IMR-90 (cell line): ENCODE measurements around the gene LCA5. TPM values are rescaled to one million over a fixed set of nuclear protein-coding genes. Genes with fewer than 3 reads are reported as not detected.

Experiments used
- ATAC-seq: fragments of 200-7000 bp; cut with Tn5 transposase; 2 replicates; pipeline ENCODE4 v1.9.1; 2020; ENCODE audit warnings: low read depth, mild to moderate bottlenecking, moderate library complexity
- BruUV-seq: library from RNA; stranded (reverse); fragments of 400-500 nt; replicated peaks from 2 replicates; lab custom pipeline; 2021; lab: Mats Ljungman, UMichigan
- CTCF ChIA-PET: fragments of 300-600 bp; formaldehyde crosslinking; extraction: SDS; loops from one replicate; lab custom pipeline; 2021; ENCODE audit warnings: antibody characterized with exemption; lab: Yijun Ruan, JAX
- POLR2A ChIA-PET: fragments of 300-600 bp; sonication (Branson Sonifier 250); formaldehyde crosslinking; loops from one replicate; lab custom pipeline; 2022; ENCODE audit warnings: antibody characterized with exemption; ENCODE audit not compliant: unreplicated experiment; lab: Charles Lee
- DNase-seq: peaks from one replicate; pipeline ENCODE4 v3.0.0; 2013
- H2AFZ ChIP-seq: replicated peaks from 2 replicates; pipeline ENCODE3; 2013; ENCODE audit warnings: low read length, mild to moderate bottlenecking; ENCODE audit not compliant: poor library complexity
- H2AK5ac ChIP-seq: 2 replicates; pipeline ENCODE4 v1.6.1; 2013; ENCODE audit warnings: low read depth, low read length, inconsistent platforms
- H2AK9ac ChIP-seq: replicated peaks from 2 replicates; pipeline ENCODE3; 2013; ENCODE audit warnings: mild to moderate bottlenecking, low read depth, low read length, moderate library complexity; ENCODE audit not compliant: poor library complexity
- H2BK120ac ChIP-seq: 2 replicates; pipeline ENCODE4 v1.6.1; 2013; ENCODE audit warnings: low read depth, low read length, inconsistent platforms
- H2BK15ac ChIP-seq: 3 replicates; pipeline ENCODE4 v1.6.1; 2013; ENCODE audit warnings: low read depth, low read length, inconsistent platforms
- H2BK20ac ChIP-seq: 2 replicates; pipeline ENCODE4 v1.6.1; 2013; ENCODE audit warnings: low read depth, mild to moderate bottlenecking, inconsistent platforms, low read length, moderate library complexity
- H2BK5ac ChIP-seq: 2 replicates; pipeline ENCODE4 v1.6.1; 2013; ENCODE audit warnings: mild to moderate bottlenecking, low read depth, low read length, inconsistent platforms; ENCODE audit not compliant: poor library complexity, severe bottlenecking
- H3K14ac ChIP-seq: replicated peaks from 2 replicates; pipeline ENCODE4 v1.6.1; 2013; ENCODE audit warnings: low read depth, low read length, inconsistent platforms
- H3K18ac ChIP-seq: 2 replicates; pipeline ENCODE4 v1.6.1; 2013; ENCODE audit warnings: low read depth, low read length, control low read depth
- H3K23ac ChIP-seq: 2 replicates; pipeline ENCODE4 v1.6.1; 2013; ENCODE audit warnings: low read depth, low read length, inconsistent platforms
- H3K27ac ChIP-seq: 2 replicates; pipeline ENCODE4 v1.5.1; 2013; ENCODE audit warnings: mild to moderate bottlenecking, control low read depth, low read length; ENCODE audit not compliant: insufficient read depth
- H3K27me3 ChIP-seq: 2 replicates; pipeline ENCODE4 v1.6.1; 2013; ENCODE audit warnings: low read length; ENCODE audit not compliant: control insufficient read depth, insufficient read depth
- H3K36me3 ChIP-seq: 2 replicates; pipeline ENCODE4 v1.6.1; 2013; ENCODE audit warnings: low read length, mixed read lengths; ENCODE audit not compliant: control insufficient read depth, insufficient read depth
- H3K4ac ChIP-seq: 2 replicates; pipeline ENCODE4 v1.6.1; 2013; ENCODE audit warnings: low read depth, low read length, inconsistent platforms
- H3K4me1 ChIP-seq: 2 replicates; pipeline ENCODE4 v1.6.1; 2013; ENCODE audit warnings: low read length, mixed read lengths; ENCODE audit not compliant: control insufficient read depth, insufficient read depth
- H3K4me2 ChIP-seq: 2 replicates; pipeline ENCODE4 v1.6.1; 2013; ENCODE audit warnings: low read depth, mild to moderate bottlenecking, control low read depth, low read length, moderate library complexity
- H3K4me3 ChIP-seq: 2 replicates; pipeline ENCODE4 v1.5.1; 2013; ENCODE audit warnings: low read depth, mild to moderate bottlenecking, control low read depth, low read length, moderate library complexity; ENCODE audit not compliant: insufficient read depth
- H3K56ac ChIP-seq: 2 replicates; pipeline ENCODE4 v1.6.1; 2013; ENCODE audit warnings: low read length, inconsistent platforms; ENCODE audit not compliant: insufficient read depth; ENCODE audit errors: extremely low read depth
- H3K79me1 ChIP-seq, 2 experiments: 2 replicates each; pipeline ENCODE4 v1.6.1; 2013; ENCODE audit warnings: low read length in 2 of 2, inconsistent platforms in 1 of 2, low read depth in 1 of 2
- H3K9ac ChIP-seq: 2 replicates; pipeline ENCODE4 v1.6.1; 2013; ENCODE audit warnings: low read depth, low read length, control low read depth
- H3K9me1 ChIP-seq: 2 replicates; pipeline ENCODE4 v1.6.1; 2013; ENCODE audit warnings: low read length, inconsistent platforms; ENCODE audit not compliant: insufficient read depth
- H3K9me3 ChIP-seq: 2 replicates; pipeline ENCODE4 v1.6.1; 2013; ENCODE audit warnings: low read length; ENCODE audit not compliant: control insufficient read depth, insufficient read depth
- H4K20me1 ChIP-seq: 2 replicates; pipeline ENCODE4 v1.6.1; 2013; ENCODE audit warnings: low read length, inconsistent platforms; ENCODE audit not compliant: insufficient read depth
- H4K5ac ChIP-seq: 2 replicates; pipeline ENCODE4 v1.6.1; 2013; ENCODE audit warnings: mild to moderate bottlenecking, low read depth, low read length, control low read depth
- H4K8ac ChIP-seq, 2 experiments: 2 replicates each; pipeline ENCODE4 v1.6.1; 2013; ENCODE audit warnings: low read depth in 2 of 2, low read length in 2 of 2, control low read depth in 1 of 2, inconsistent platforms in 1 of 2
- H4K91ac ChIP-seq: 2 replicates; pipeline ENCODE4 v1.6.1; 2013; ENCODE audit warnings: low read depth, low read length, inconsistent platforms; ENCODE audit not compliant: insufficient read depth
- CEBPB ChIP-seq: IDR thresholded peaks from 2 replicates; pipeline ENCODE4 v1.6.1; 2012; ENCODE audit warnings: low read depth, low read length, improper control_type of control experiment
- CHD1 ChIP-seq: IDR thresholded peaks from 2 replicates; pipeline ENCODE4 v1.6.1; 2012; ENCODE audit warnings: low read depth, low read length, improper control_type of control experiment
- CTCF ChIP-seq: conservative IDR thresholded peaks from 2 replicates; pipeline ENCODE4 v1.5.1; 2012; ENCODE audit warnings: mild to moderate bottlenecking, low read depth, low read length, improper control_type of control experiment
- MAFK ChIP-seq: IDR thresholded peaks from 2 replicates; pipeline ENCODE4 v1.6.1; 2012; ENCODE audit warnings: low read depth, low read length, improper control_type of control experiment
- RAD21 ChIP-seq: IDR thresholded peaks from 2 replicates; pipeline ENCODE4 v1.6.1; 2012; ENCODE audit warnings: low read length, improper control_type of control experiment
- SMC3 ChIP-seq: fragments of 150-350 bp; IDR thresholded peaks from 2 replicates; pipeline ENCODE4 v1.6.1; 2016; ENCODE audit warnings: low read depth, mild to moderate bottlenecking, antibody characterized with exemption, low read length, moderate library complexity
- WGBS, 2 experiments: methylation state at CpG; one replicate each; pipeline versions ENCODE4 v1.1.5 to v1.1.7; 2013; ENCODE audit warnings: missing lambda C conversion rate in 2 of 2; ENCODE audit not compliant: insufficient read length in 1 of 2; ENCODE audit errors: extremely low coverage in 2 of 2; 5-methylcytosine and 5-hydroxymethylcytosine counted together
- dilution Hi-C: fragments of 300-500 bp; cut with HindIII; formaldehyde crosslinking; loops from one replicate; pipeline ENCODE4 v1.14.3; 2018; ENCODE audit warnings: low sequenced_read_pairs; ENCODE audit not compliant: unreplicated experiment
- in situ Hi-C: fragments of 300-500 bp; cut with MboI; formaldehyde crosslinking; loops from 3 replicates; pipeline ENCODE4 v1.14.3; 2019; ENCODE audit warnings: low sequenced_read_pairs, inconsistent platforms, mixed read lengths
- intact Hi-C: fragments of 100-400 bp; cut with micrococcal nuclease; formaldehyde crosslinking; loops from 2 replicates; pipeline ENCODE4 v1.10.0; 2022
- polyA plus RNA-seq, 3 experiments: library from polyadenylated mRNA; depleted of rRNA; stranded (reverse); fragments of >200 nt; gene quantifications; 2 replicates each; pipeline ENCODE4 v1.2.3, GENCODE V29; 2012; ENCODE audit warnings: low replicate concordance in 1 of 3
- total RNA-seq: library from RNA; depleted of rRNA; stranded (reverse); fragments of >200 nt; gene quantifications from 2 replicates; pipeline ENCODE4 v1.2.3, GENCODE V29; 2012

Gene LCA5
- total and polyA plus RNA-seq, 2 of the 4 experiments (the other 2 are of a cell fraction) = 1.2 to 2.0 TPM

DNA sequence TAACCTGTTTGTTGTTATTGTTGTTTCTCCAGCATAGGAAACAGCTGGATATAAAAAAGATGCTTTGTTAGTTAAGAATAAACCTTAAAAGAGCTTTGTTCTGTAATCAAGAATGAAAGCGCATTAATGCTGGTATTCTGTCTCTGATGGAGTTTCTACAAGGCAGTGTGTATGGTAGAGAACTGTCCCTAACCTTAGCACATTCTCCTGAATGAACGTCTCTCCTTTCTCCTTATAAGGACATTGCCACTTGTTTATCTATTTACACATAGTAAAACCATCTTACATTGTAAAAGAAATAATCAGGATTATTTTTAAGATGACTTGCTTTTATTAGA is 33.8 kb upstream of the LCA5 start:
- no peak overlapping the region for H4K91ac ChIP-seq
- H3K9me1 ChIP-seq = no peaks in the 10 kb centered on the region
- H3K27me3 ChIP-seq = no peaks in the 10 kb centered on the region
- H3K56ac ChIP-seq = no peak overlapping the region
- no peak overlapping the region for H2BK5ac ChIP-seq
- no peak overlapping the region for H4K5ac ChIP-seq
- ChIA-PET CTCF (interaction anchor here (0.6 to 2.5 kb wide), 12 partner anchors 14 to 207 kb away, joined by 3 to 19 read pairs (median 3); no protein-coding TSS in a partner anchor), POLR2A (no interaction called here)
- DNase-seq = no peak
- no TSS peak for BruUV-seq
- dilution Hi-C loops = no loop called here
- no peak overlapping the region for H2AK9ac ChIP-seq
- H3K9me3 ChIP-seq = no peaks in the 10 kb centered on the region
- no peaks in the 10 kb centered on the region for H4K20me1 ChIP-seq
- no peak overlapping the region for H3K18ac ChIP-seq
- H3K23ac ChIP-seq = no peak overlapping the region
- H3K36me3 ChIP-seq = no peaks in the 10 kb centered on the region
- H3K9ac ChIP-seq = no peak overlapping the region
- no peak overlapping the region for H4K8ac ChIP-seq
- H2BK120ac ChIP-seq = no peak overlapping the region
- ATAC-seq = peak; percentile 25; the same call in 1 of the 2 replicates
- no peak overlapping the region for H3K4me3 ChIP-seq
- no peak overlapping the region for H2BK20ac ChIP-seq
- peak overlapping the region; percentile 72 for H3K4me2 ChIP-seq
- TF ChIP-seq MAFK (no peak), CHD1 (no peak), SMC3 (no peak), RAD21 (no peak), CEBPB (no peak), CTCF (no peak)
- H3K4ac ChIP-seq = no peak overlapping the region
- intact Hi-C loops = loop anchor here (2.0 kb wide), 1 partner anchor 298 kb away; no protein-coding TSS in a partner anchor
- no CpG with 5 or more reads among the region's 2 CpGs for WGBS, 2 experiments
- H2AFZ ChIP-seq = no peak overlapping the region
- no peak overlapping the region for H2BK15ac ChIP-seq
- H3K79me1 ChIP-seq = no peaks in the 10 kb centered on the region
- H3K14ac ChIP-seq = no peak overlapping the region
- no peak overlapping the region for H3K27ac ChIP-seq
- H3K4me1 ChIP-seq = no peaks in the 10 kb centered on the region; the same call in 1 of the 2 replicates
- in situ Hi-C loops = loop anchor here (10.0 kb wide), 1 partner anchor 104 kb away; no protein-coding TSS in a partner anchor
- no peak overlapping the region for H2AK5ac ChIP-seq
